Activated naive CD4-positive, alpha-beta T cell (primary cell): Measurements from ENCODE around the gene TENT4A.
"Not testable (repeated sequence)": the region's sequence is repeated elsewhere in the genome, so short reads cannot be mapped to it uniquely, and the experiment has no call there.

Experiments
- DNase-seq, 4 experiments: peaks; one replicate each; lab custom pipeline; 2025; lab: John Stamatoyannopoulos, UW

Gene TENT4A

DNA sequence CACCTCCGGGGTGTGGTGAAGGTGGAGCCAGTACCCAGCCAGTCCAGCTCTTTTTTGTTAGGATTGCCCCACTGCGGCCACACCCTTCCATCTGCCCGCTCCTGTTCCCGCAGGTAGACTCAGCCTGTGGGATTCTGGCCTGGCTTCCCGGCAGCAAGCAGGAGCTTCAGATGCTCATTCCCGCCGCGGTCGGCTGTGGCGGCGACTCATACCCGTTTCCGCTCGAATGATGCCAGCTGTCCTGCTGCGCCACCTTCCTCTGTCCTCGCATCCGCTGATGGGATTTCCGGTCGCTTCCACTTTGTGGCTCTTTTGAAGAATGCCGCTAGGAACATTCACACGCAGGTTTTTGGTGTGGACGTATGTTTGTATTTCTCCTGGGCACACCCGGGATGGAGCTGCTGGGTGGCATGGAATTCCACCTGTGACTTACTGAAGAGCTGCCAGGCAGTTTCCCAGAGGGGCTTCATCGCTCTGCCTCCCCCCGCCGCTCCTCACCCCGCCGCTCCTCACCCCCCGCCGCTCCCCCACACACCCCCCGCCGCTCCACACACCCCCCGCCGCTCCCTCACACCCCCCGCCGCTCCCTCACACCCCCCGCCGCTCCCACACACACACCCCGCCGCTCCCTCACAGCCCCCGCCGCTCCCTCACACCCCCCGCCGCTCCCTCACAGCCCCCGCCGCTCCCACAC, 60.3 kb downstream of the TENT4A start:
- no peak for DNase-seq

DNA sequence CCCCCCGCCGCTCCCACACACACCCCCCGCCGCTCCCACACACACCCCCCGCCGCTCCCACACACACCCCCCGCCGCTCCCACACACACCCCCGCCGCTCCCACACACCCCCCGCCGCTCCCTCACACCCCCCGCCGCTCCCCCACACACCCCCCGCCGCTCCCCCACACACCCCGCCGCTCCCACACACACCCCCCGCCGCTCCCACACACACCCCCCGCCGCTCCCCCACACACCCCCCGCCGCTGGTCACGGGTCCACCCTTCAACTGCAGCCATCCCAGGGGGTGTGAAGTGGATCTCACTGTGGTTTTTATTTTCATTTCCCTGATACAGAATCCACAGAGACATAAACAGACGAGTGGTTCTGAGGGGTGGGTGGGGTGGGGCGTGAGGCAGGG, 61.0 kb downstream of the TENT4A start:
- DNase-seq, result not testable (repeated sequence)

DNA sequence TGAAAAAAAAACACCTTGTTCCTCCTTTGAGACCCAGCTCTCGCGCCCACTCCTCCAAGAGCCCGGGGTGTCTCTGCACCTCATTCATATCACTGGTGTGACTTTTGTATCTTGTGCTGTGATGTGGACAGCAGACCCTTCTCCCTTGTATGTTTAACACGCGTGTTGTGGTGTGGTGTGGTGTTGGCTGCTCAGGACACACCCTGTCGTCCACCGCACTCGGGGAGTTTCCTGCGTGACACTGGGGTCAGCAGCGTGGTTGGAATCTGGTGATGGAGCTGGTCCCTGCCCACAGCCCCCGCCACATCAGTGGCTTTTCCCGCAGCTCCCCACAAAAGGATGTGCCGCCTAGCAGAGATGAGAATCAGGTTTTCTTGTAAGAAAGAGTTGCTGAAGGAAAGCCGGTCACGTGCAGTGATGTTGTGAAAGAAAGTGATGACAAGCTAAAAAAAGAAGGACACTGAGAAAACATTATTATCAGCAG, 61.5 kb downstream of the TENT4A start:
- no peak for DNase-seq

DNA sequence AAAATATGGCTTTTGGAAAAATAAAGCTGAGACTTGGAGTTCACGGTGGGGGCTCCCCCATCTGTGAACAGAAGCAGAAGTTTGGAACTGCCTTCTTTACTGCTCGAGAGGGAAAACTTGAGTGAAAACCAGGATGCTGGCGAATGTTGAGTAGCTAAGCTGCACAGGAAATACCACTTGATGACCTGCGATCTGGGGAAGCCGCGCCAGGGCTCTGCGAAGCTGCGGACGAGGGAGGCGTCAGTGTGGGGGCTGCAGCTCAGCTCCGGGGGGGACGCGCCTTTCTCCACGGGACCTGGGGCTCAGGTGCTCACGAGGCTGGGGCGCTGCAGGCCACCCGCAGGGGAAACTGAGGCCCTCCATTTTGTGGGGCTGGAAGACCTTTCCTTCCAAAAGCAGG, 62.3 kb downstream of the TENT4A start:
- no peak for DNase-seq

- DNase-seq, result no peak
Observed at GRCh38 chr5:6780802-6781391, 67.7 kb downstream of the TENT4A start.

- DNase-seq, result no peak
Observed at GRCh38 chr5:6781716-6782115, 68.5 kb downstream of the TENT4A start.

- no peak for DNase-seq
Observed at GRCh38 chr5:6783787-6784186, 70.6 kb downstream of the TENT4A start.

DNA sequence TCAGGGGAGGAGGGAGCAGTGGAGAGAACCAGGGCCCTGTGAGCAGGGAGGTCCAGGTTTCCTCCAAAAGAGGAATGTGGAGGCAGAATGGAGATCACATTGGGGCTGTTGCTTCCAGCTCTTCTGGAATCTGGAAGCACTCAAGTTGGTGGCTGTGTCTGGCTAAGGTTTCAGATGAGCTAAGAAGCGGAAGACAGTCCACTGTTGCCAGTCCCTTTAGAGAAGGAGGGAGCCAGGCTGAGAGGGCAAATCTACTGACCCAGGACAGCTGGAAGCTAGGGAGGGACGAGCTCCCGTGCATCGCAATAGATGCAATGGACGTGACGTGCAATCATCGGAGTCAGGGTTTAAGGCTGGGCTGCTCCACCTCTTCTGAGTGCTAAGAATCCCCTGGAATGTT, 71.2 kb downstream of the TENT4A start:
- DNase-seq, result no peak

- no peak for DNase-seq
Observed at GRCh38 chr5:6785161-6785860, 72.1 kb downstream of the TENT4A start.

- no peak for DNase-seq
Observed at GRCh38 chr5:6785861-6786180, 72.6 kb downstream of the TENT4A start.

GRCh38 chr5:6786786-6787495, 73.7 kb downstream of the TENT4A start:
- no peak for DNase-seq

- no peak for DNase-seq
Observed at GRCh38 chr5:6787941-6788340, 74.7 kb downstream of the TENT4A start.

DNA sequence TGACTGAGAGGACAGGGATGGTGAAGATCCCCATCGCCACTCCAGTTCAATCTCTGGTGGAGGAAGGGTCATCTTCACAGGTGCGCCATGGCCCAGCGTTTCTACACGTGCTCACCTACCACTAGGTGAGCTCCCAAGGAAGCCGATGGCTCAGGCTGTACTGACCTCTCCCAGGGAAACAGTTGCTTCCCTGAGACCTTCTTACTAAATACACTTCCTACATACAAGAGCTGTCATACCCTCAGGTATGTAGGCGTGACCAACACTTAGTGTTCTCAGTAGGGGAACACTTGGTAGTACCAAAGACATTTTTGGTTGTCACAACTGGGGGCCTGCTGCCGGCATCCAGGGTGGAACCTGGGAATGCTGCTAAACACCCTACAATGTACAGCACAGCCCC, 75.2 kb downstream of the TENT4A start:
- DNase-seq, result no peak

DNA sequence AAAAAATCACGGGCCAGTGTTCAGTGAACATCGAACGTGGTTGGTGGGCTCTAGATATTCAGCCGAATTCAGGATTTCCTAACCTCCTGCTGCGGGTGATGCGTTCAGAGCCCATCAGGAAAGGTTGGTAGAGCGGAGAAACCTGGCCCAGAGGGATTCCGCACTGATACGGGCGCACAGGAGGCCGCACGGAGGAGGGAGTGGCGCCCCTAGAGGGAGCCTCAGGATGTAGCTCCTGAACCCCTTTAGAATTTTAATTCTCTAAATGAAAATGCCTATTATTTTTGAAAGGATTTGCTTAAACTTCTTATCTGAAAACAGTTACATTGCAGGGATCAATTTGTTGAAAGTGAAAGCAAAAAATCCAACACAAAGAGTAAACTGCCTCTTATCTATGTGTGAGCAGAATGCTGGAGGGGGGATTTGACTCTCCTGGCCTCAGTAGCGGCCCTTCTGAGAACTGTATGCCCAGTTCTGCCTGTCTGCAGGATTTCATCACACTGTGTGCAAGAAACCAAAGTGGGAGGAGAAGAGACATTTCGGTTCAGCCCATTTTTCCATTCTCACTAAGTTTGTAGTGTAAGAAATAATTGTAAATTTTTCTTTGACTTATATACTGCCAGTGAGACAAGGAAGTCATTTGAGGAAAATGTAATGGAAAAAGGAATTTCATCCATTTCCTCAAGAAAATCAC, 75.9 kb downstream of the TENT4A start:
- DNase-seq, result no peak

GRCh38 chr5:6790346-6790865, 77.2 kb downstream of the TENT4A start:
- no peak for DNase-seq

GRCh38 chr5:6791031-6791430, 77.8 kb downstream of the TENT4A start:
- no peak for DNase-seq

DNA sequence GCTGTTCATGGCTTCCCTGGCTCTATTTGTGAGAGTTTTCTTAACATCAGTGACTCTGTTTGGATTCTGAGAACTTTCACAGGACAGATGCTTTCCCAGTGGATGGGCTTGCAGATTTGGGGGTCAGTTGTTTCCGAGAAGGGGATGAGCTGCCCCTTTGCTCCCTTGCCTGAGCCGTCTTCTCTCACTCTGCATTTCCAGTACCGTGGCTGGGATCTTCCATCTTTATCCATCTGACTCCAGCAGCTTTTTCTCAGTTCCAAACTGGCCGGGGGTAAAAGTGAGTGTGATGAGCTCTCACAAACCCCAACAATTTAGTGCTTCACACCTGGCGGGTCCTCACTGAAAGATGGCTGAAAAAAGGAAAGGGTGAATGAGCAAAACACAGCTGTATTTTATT, 79.1 kb downstream of the TENT4A start:
- DNase-seq, result no peak

DNA sequence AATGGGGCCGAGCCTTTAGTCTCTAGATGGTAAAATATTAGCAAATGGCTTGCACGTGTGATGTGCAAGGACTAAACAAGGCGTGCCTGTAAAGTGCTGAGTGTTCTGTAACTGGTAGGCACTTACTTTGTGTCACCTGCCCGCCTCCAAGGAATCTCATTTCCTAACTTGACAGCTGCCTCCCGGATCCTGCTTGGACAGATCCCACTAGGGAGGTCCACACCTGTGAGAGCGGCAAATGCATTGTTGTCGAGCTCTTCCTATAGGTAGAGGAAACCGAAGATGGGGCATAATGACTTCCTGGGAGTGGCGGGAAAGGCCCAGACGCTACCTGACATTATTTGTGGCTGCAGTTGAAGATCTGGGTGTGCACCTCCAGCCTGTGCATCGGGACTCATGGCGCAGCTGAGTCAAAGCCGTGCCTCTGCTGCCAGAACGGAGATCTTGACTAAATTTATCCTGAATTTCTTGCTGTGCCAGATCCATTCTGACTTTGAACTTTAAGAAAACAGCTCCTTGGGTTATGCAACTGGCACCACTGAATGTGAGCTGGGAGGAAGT, 79.8 kb downstream of the TENT4A start:
- no peak for DNase-seq

DNA sequence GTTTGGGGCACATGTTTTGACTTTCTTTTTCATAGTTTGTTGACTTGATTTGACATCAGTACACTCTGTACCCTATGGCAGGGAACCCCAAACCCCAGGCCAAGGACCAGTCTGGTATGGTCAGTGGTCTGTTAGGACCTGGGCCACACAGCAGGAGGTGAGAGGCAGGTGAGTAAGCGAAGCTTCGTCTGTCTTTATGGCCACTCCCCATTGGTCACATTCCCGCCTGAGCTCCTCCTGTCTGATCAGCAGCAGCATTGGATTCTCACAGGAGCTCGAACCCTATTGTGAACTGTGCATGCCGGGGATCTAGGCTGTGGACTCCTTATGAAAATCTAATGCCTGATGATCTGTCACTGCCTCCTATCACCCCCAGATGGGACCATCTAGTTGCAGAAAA, 88.0 kb downstream of the TENT4A start:
- no peak for DNase-seq

DNA sequence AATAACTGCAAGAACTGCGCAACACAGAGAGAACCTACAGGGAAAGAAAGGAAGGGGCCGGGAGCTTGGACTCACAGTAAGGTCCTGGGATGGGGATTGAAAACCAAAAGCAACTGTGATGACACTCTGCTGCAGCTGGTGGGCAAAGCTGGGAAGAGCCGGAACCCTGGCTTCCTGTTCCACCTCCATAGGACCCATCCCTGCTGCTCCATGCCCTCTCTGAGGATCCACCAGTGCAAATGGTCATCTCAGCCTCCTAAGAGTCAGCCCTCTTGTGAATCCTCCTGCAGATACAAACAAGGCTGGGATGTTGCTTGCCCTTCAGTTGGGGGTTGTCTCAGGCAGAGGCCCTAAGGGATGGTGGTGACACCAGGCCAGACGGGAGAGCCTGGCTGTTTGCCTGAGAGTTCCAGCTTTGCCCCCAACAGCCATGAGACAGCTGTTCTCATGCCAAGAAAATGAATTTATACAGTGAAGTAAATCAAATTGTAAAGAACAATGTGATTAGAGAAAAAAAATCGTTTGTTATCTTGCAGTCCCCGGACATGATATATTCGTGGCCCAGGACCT, 90.8 kb downstream of the TENT4A start:
- no peak for DNase-seq

DNA sequence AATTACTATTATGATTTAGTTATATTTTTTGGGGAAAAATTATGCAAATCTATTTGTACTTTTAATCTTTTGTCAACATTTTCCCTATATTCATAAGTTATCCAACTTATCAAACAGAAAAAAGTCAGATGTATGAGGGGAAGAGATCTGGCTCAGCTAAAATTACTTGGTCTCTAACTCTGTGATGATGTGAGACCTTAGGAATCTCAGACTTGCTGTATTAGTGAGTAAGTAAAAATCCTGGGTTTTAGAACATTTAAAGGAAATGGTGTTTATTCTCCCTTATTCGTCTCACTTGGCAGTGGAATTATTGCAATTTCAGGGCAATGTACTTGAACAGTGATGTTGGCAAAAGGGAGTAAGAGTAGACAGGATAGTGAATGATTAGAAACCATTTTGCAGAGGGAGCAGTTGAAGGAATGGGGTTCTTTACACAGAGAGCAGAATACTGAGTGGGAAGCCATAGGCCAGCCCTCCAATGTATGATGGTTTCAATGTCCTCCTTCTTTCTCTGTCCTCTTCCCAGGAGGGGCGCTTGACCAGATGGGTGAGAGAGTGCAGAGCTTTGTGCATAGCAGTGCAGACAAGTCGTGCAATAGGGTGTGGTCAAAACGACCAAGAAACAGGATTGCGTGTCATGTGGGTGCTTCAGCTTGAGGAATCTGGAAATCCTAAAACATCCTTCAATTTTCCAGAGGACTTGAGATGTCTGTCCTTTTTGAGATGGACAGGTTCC, 91.7 kb downstream of the TENT4A start:
- DNase-seq, result no peak
